Subcutaneous abdominal adipose tissue (tissue), 5 donors: Measurements from ENCODE around the gene INPP5A.

Source experiments
- H3K27ac ChIP-seq: one replicate; pipeline ENCODE4 v1.7.0; 2013; ENCODE audit warnings: low read depth, mild to moderate bottlenecking, inconsistent platforms, low read length, moderate library complexity
- H3K27me3 ChIP-seq, 5 donors: one replicate each; pipeline ENCODE4 v1.7.0; 2013; ENCODE audit warnings: low read length in 5 of 5, inconsistent platforms in 1 of 5; ENCODE audit not compliant: control insufficient read depth in 5 of 5, insufficient read depth in 4 of 5
- H3K36me3 ChIP-seq, 5 donors: one replicate each; pipeline ENCODE4 v1.7.0; 2013; ENCODE audit warnings: low read length in 5 of 5; ENCODE audit not compliant: control insufficient read depth in 5 of 5, insufficient read depth in 5 of 5
- H3K4me1 ChIP-seq, 5 donors: one replicate each; pipeline ENCODE4 v1.7.0; 2013; ENCODE audit warnings: low read length in 5 of 5, mild to moderate bottlenecking in 3 of 5, moderate library complexity in 1 of 5; ENCODE audit not compliant: control insufficient read depth in 5 of 5, insufficient read depth in 5 of 5
- H3K4me3 ChIP-seq, 5 donors: one replicate each; pipeline ENCODE4 v1.7.0; 2013; ENCODE audit warnings: low read length in 5 of 5, low read depth in 1 of 5
- H3K9ac ChIP-seq, 5 donors: one replicate each; pipeline ENCODE4 v1.7.0; 2013; ENCODE audit warnings: low read length in 5 of 5, mild to moderate bottlenecking in 4 of 5, moderate library complexity in 3 of 5
- H3K9me3 ChIP-seq, 5 donors: one replicate each; pipeline ENCODE4 v1.7.0; 2013; ENCODE audit warnings: low read length in 5 of 5; ENCODE audit not compliant: control insufficient read depth in 5 of 5
- donor health status: healthy.
- donor health status: healthy.
- donor health status: healthy.
- donor health status: healthy.
- donor health status: healthy.

Gene INPP5A

GRCh38 chr10:132612571-132613504 lies 75.3 kb downstream of the INPP5A start:
- Histone ChIP-seq H3K4me3 (no peak overlapping the region), H3K9ac (no peak overlapping the region), H3K27ac (no peak overlapping the region), H3K36me3 (peaks cover 0 to 22% (median 11%) of the 10 kb centered on the region in 5 donors), H3K9me3 (no peaks in the 10 kb centered on the region), H3K27me3 (no peaks in the 10 kb centered on the region), H3K4me1 (no peaks in the 10 kb centered on the region)

DNA sequence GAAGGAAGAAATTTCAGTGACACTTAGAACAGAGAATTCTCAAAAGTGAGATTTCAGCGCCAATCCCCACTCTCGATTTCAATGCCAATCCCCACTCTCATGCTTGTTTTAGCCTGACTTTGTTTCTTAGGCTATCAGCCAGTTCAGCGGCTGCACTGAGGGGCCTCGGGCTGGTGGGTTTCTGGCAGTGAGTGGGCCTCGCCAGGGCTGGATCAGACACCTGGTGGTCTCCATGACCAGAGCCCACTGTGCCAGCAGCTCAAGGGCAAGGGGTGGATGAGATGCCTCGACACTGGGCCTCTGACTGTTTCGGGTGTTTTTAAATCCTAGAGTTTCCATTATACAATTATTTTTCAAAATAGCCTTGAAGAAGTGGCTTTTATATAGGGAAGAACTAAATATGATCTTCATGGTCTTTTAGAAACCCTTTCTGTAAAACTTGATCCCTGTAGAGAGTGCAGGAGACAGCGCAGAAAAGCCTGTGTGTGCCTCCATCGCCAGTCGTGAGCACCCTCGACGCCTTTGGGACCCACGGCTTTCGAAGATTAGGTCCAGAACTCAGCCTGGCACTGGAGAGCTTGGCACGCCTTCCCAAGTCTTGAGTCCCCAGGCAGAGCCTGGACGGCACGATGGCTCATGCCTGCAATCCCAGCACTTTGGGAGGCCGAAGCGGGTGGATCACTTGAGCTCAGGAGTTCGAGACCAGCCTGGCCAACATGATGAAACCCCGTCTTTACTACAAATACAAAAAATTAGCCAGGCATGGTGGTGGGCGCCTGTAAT lies 76.2 kb downstream of the INPP5A start:
- Histone ChIP-seq H3K27ac (no peak overlapping the region), H3K4me3 (no peak overlapping the region), H3K9me3 (no peaks in the 10 kb centered on the region), H3K36me3 (peaks cover 0 to 22% (median 11%) of the 10 kb centered on the region in 5 donors), H3K27me3 (no peaks in the 10 kb centered on the region), H3K4me1 (no peaks in the 10 kb centered on the region), H3K9ac (no peak overlapping the region)

- H3K9me3 ChIP-seq, result peaks cover 0 to 6% (median under 1%) of the 10 kb centered on the region in 5 donors
- H3K9ac ChIP-seq, result no peak overlapping the region
- no peak overlapping the region for H3K4me3 ChIP-seq
- H3K27me3 ChIP-seq, result no peaks in the 10 kb centered on the region
- H3K36me3 ChIP-seq, result peaks cover 0 to 22% (median 11%) of the 10 kb centered on the region in 5 donors
- no peaks in the 10 kb centered on the region for H3K4me1 ChIP-seq
- no peak overlapping the region for H3K27ac ChIP-seq
Measured at GRCh38 chr10:132614431-132615340, 77.1 kb downstream of the INPP5A start.

GRCh38 chr10:132615341-132616169 lies 78.0 kb downstream of the INPP5A start:
- H3K9ac ChIP-seq, result no peak overlapping the region

DNA sequence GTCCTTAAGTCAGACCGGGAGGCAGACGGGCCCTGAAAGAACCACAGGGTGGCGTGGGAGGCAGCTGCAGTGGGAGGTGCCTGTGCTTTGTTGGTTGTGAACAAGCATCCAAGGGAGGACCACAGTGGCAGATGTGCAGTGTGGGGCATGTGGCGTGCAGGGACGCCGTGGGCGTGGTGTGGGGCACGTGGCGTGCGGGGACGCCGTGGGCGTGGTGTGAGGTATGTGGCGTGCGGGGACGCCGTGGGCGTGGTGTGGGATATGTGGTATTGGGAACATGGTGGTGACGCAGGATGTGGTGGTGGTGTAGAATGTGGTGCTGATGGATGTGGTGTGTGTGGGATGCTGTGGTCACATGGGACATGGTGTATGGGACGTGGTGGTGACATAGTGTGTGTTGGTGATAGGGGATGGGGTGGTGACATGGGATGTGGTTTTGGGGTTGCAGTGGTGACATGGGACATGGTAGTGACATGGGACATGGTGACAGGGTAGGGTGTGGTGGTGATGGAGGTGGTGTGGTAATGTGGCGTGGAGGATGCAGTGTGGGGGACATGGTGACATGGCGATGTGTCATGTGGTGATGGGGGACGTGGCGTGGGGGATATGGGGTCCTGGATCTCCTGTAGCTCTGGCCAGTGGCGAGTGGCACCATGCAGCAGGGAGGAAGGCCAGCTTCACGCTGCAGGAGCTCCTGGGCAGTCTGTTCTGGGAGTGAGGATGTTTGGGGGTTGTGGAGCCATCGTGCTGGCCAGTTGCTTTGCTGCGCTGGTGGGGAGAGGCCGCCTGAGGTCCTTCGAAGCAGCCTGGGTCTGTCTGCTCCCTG lies 78.8 kb downstream of the INPP5A start:
- Histone ChIP-seq H3K9me3 (peaks cover 3 to 13% (median 6%) of the 10 kb centered on the region in 5 donors), H3K36me3 (peaks cover 0 to 22% (median 11%) of the 10 kb centered on the region in 5 donors), H3K4me3 (no peak overlapping the region), H3K4me1 (no peaks in the 10 kb centered on the region), H3K27ac (no peak overlapping the region), H3K27me3 (no peaks in the 10 kb centered on the region), H3K9ac (no peak overlapping the region)

More at GRCh38 chr10:132615341-132616169, 78.0 kb downstream of the INPP5A start:
- no peak overlapping the region for H3K27ac ChIP-seq
- no peaks in the 10 kb centered on the region for H3K4me1 ChIP-seq
- H3K27me3 ChIP-seq, result no peaks in the 10 kb centered on the region
- H3K9me3 ChIP-seq, result peaks cover 3 to 13% (median 6%) of the 10 kb centered on the region in 5 donors
- peaks cover 0 to 22% (median 11%) of the 10 kb centered on the region in 5 donors for H3K36me3 ChIP-seq
- H3K4me3 ChIP-seq, result no peak overlapping the region

GRCh38 chr10:132616996-132617736 lies 79.6 kb downstream of the INPP5A start:
- Histone ChIP-seq H3K27me3 (no peaks in the 10 kb centered on the region), H3K36me3 (peaks cover 0 to 22% (median 11%) of the 10 kb centered on the region in 5 donors), H3K27ac (no peak overlapping the region), H3K4me3 (no peak overlapping the region), H3K9me3 (peaks cover 3 to 13% (median 6%) of the 10 kb centered on the region in 5 donors), H3K9ac (no peak overlapping the region), H3K4me1 (no peaks in the 10 kb centered on the region)

DNA sequence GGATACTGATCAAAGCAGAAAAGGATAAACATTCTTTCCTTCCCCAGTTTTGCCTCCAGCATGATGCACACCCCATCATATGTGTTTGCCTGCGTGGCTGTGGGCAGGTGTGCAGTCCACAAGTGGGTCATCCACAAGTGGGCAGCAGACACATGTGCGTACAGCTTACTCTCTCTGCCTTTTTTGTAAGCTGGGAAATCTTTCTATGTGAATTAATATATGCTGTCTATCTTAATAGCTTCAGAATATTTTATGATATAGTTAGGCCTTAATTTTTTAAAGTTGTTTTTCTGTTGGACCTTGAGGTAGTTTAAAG lies 80.1 kb downstream of the INPP5A start:
- peaks cover 0 to 22% (median 11%) of the 10 kb centered on the region in 5 donors for H3K36me3 ChIP-seq
- no peak overlapping the region for H3K4me3 ChIP-seq
- H3K27ac ChIP-seq, result no peak overlapping the region
- no peaks in the 10 kb centered on the region for H3K27me3 ChIP-seq
- no peak overlapping the region for H3K9ac ChIP-seq
- peaks cover 3 to 13% (median 6%) of the 10 kb centered on the region in 5 donors for H3K9me3 ChIP-seq
- no peaks in the 10 kb centered on the region for H3K4me1 ChIP-seq

DNA sequence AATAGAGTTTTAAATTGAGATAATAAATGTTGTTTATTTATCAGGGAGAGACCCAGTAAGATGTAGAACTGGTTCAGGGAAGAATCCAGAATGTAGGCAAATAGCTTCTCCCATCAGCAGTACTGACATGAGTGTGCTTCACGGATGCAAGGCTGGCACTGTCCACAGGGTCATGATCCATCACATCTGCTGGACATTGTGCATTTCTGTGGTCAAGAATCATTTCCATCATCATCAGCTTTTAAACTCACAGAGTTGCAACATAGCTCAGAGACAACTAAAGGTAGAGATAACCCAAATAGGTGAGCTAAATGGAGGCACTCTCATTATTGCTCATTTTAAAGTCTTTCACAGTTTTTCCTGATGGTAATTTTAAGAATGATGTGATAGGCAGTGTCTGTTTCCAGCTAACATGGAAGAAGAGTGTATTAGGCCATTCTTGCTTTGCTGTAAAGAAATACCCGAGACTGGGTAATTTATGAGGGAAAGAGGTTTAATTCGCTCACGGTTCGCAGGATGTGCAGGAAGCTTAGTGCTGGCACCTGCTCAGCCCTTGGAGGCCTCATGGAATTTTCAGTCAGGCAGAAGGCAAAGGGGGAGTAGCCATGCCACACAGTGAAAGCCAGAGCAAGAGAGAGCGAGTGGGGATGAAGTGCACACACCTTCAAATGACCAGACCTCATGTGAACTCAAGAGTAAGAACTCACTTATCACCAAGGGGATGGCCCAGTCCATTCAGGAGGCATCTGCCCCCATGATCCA lies 80.8 kb downstream of the INPP5A start:
- Histone ChIP-seq H3K9ac (no peak overlapping the region), H3K27ac (no peak overlapping the region), H3K9me3 (peaks cover 3 to 13% (median 6%) of the 10 kb centered on the region in 5 donors), H3K36me3 (peaks cover 0 to 22% (median 11%) of the 10 kb centered on the region in 5 donors), H3K27me3 (no peaks in the 10 kb centered on the region), H3K4me1 (no peaks in the 10 kb centered on the region), H3K4me3 (no peak overlapping the region)
